HG03469 (cell line): Measurements from ENCODE around the gene SNX25.

Experiments used
- ATAC-seq: cut with Tn5 transposase; IDR thresholded peaks from one replicate; pipeline ENCODE4 v1.9.1; 2021; ENCODE audit warnings: mild to moderate bottlenecking, moderate library complexity, moderate number of reproducible peaks; ENCODE audit not compliant: unreplicated experiment

The SNX25 gene

DNA sequence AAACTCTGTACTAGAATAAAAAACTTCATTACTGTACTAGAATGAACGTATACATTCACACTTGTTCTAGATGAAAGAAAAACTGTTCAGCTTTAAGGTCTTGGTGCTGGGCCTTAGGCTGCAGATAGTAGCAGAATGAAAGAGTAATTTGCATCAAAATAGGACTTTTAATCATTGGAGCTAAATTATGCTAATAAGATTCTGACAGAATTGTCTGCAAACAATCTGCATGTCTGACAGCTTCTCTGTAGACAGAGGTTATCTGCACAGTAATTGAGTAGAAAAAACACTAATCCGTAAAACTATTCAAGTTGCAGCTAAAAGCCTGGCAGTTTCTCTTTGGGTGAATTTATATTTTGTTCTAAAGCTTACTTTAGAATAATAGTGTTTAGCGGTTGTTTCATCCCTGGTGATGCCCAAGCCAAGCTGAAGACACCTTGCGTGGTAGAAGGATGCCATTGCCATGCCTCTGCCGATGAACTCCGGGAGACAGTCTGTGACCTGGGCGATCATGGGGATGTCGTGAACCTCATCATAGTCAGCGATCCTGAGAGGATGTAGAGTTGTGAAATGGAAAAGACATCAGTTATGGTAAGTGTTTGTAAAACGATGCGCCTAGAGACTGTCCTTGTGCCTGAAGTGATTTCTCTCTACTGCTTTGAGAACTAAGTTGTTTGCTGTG, 161.0 kb downstream of the SNX25 start:
- ATAC-seq, result no peak

GRCh38 chr4:185371702-185372101, 162.3 kb downstream of the SNX25 start:
- ATAC-seq, result no peak

GRCh38 chr4:185374027-185374426, 164.6 kb downstream of the SNX25 start:
- ATAC-seq, result no peak

DNA sequence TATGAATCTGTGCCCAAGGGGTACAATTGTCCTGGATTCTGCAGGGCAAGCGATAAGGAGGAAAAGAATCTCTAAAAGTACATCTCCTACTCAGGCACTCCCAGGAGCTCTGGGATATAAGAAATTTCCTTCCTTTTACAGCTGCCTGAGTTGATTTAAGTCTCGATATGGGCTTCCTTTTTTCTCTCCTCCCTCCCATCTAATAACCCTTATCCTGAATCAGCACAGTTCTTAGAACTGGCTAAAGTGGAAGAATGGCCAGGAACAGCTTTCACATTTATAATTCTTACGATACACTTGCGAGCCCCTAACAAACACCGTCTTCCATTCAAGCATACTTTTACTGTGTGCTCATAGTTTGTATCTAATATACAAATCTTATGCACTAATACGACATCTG, 165.2 kb downstream of the SNX25 start:
- ATAC-seq, result no peak

GRCh38 chr4:185378264-185378663, 168.9 kb downstream of the SNX25 start:
- ATAC-seq, result no peak

GRCh38 chr4:185379326-185380295, 170.2 kb downstream of the SNX25 start:
- ATAC-seq, result no peak

DNA sequence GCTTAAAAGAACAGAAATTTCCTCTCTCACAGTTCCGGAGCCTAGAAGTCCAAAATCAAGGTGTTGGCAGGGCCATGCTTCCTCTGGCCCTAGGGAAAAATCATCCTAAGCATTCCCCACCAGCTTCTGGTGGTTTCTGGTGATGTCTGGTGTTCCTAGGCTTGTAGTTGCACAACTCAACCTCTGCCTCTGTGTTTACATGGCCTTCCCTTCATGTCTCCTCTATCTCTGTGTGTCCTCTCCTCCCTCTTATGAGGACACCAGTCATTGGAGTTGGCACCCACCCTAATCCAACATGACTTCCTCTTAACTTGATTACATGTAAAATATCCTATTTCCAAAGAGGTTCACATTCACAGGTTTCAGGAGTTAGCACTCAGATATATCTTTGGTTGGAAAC, 170.9 kb downstream of the SNX25 start:
- ATAC-seq, result no peak

DNA sequence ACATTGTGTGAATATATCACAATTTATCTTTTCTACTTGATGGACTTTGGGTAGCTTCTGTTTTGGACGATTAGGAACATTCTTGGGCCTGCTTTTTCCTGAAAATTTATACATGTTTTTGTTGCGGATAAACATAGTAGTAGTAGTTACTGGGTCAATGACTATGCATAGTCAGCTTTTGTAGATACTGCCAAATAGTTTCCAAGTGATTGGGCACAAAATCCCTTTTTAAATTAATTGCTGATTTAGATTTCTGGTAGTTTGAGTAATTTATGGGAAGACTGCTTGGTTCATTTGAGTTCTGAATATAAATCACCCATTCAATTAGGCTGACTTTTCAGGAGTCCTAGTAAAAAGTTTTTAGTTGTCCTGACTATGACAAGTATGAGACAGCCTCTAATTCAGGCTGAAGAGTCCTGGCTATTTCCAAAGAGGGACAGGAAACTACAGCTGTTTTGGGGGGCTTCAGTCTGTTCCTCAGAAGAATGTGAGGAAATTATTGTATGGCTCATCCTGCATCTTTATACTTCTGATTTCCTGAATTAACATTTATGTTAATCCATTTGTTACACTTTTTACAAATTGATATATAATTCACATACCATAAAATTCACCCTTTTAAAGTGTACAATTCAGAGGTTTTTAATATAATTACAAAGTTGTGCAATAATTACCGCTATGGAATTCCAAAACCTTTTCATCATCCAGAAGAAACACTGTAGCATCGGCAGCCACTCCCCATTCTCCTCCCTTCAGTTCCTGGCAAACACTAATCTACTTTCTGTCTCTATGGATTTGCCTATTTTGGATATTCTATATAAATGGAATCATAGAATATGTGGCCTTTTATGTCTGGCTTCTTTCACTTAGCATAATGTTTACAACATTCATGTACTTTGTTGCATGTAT, 172.1 kb downstream of the SNX25 start:
- ATAC-seq, result no peak

DNA sequence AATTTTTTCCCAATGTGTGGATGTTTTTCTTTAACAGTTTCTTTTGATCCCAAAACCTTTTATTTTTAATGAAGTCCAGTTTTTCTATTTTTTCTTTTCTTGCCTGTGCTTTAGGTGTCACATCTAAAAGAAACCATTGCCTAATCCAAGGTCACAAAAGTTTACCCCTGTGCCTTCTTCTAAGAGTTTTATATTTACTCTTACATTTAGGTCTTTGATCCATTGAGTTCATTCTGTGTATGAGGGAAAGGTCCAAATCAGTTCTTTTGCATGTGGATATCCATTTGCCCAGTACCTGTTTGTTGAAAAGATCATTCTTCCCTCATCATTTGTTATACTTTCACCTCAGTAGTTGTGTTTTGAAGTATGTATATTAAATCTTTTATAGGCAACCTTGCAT, 173.4 kb downstream of the SNX25 start:
- no peak for ATAC-seq

DNA sequence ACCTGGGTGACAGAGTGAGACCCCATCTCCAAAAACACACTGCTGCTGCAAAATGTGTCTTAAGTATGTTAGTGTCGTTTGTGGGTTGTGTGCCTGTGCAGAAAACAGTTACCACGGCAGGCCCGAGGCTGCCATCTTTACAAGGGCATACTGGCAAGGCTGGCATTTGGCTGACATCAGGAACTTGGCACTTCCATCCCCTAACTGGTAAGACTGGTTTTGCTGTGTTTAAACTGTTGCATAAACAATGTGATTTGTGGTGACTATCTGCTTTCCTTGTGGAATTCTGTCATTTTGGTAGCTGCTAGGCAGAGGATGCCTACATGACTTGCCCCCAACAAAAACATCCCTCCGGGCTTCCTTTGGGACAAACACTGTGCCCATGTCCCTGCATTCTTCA, 174.1 kb downstream of the SNX25 start:
- ATAC-seq, result no peak

- ATAC-seq, result no peak
Measured at GRCh38 chr4:185384061-185384460, 174.7 kb downstream of the SNX25 start.

DNA sequence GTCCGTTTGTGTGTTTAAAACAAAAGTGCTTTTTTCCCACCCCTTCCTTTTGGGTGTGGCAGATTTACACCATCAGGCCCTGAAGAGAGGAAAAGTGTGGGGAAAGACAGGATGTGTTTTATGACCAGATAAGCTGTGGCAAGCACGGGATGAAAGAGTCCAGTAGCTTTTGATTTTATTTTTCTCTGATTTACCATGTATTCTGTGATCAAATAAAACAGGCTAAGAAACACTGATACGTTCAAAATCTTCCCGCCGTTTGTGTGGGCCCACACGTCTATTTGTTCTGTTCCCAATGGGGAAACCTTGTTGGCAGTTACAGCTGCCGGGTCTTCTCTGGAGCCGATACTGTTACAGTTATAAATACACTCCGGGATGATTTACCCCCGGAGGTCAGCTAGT, 175.5 kb downstream of the SNX25 start:
- ATAC-seq, result no peak

DNA sequence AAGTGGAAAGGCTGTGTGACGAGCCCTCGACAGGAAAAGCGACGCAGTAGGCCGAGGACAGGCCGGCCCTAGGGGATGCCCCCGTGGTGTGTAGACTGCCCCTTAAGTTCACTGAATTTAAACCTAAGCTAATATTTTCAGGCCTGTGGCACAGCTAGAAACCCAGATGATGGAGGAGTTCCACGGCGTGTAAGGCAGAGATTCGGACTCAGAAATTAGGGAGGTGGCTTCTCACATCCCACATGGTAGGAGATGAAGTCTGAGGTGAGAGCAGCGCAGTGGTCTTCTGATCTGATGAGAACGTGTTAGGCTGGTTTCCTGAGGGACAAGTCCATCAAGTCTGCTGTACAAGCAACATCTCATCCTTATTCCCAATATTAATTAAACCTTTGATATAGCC, 178.6 kb downstream of the SNX25 start:
- ATAC-seq, result no peak

- ATAC-seq, result no peak
Measured at GRCh38 chr4:185390941-185391340, 181.5 kb downstream of the SNX25 start.

DNA sequence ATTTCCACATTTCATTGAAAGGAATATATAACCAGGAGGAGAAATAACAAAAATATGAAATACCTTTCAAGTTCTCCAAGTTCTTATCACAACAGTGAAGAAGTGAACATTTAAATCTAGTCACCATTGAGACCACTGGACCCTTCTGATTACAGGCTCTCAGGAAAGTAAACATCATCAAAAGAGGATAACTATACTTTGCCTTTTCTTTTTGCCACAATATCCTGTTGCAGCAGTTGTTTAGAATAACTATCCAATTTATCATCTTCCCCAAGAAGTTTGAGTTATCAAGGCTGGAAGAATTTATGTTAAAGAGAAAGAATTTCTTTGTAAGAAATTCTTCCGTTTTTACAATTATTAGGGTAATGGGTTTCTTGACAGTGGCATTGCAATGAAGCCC, 182.8 kb downstream of the SNX25 start:
- ATAC-seq, result no peak

- ATAC-seq, result no peak
Measured at GRCh38 chr4:185394568-185395237, 185.3 kb downstream of the SNX25 start.

GRCh38 chr4:185395238-185395955, 186.0 kb downstream of the SNX25 start, which contains the start of gene LRP2BP:
LRP2BP (minus strand) TSS chr4:185395924; CDS start chr4:185378186, 17,738 bp downstream.
- no peak for ATAC-seq

DNA sequence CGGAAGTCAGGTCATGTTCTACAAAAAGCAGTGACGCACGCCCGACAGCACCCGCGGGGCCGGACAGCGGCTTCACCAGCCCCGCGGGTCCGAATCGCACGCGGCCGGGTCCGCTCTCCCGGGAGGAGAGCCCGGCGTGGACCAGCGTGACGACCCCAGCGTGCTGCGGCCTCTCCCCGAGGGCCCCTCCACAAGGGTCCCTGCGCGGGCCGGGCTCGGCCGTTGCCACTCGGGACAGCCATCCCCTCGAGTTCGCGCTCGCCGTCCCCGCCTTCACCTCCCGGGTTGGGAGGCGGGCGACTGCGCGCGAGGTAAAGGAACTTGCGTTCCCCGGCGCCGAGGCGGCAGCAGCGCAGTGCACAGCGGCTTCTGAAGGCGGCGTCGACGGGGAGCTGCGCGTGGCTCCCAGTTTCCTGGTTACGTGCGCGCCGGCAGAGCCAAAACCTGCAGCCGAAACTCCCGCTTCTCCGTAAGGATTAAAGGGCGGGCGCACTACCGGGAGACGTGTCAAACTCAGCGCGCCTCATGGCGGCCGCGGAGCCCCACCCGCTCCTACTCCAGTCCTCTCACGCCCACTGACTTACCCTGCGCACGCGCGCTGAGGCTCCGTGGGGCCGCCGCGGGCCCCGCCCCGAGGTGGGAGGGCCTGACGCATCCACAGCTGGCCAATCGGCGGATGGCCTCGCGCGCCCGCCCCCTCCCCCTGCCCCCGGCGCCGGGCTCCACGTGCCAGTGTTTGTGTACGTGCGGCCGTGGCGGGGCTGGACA, 186.7 kb downstream of the SNX25 start:
- peak; percentile 61 for ATAC-seq
